SK-N-MC (cell line): ENCODE measurements around the gene DNAAF6.
A peak's percentile ranks its signal among the peaks of the same experiment; 100 is the strongest.
"Not testable (repeated sequence)": the region's sequence is repeated elsewhere in the genome, so short reads cannot be mapped to it uniquely, and the experiment has no call there.

Experiments
- DNase-seq: peaks from one replicate; pipeline ENCODE4 v3.0.0-alpha.2; 2011; ENCODE audit warnings: low read depth, low spot score
- H3K27ac ChIP-seq: fragments of 200-600 bp; sonication (generic); 2 replicates; pipeline ENCODE4 v1.5.1; 2016; ENCODE audit warnings: mixed run types
- H3K36me3 ChIP-seq: fragments of 200-600 bp; sonication (generic); 2 replicates; pipeline ENCODE4 v1.6.1; 2017; ENCODE audit warnings: antibody characterized with exemption, low read length, mixed read lengths; ENCODE audit not compliant: insufficient read depth
- H3K4me3 ChIP-seq: fragments of 200-600 bp; sonication (generic); 2 replicates; pipeline ENCODE4 v1.5.1; 2016
- H3K9ac ChIP-seq: fragments of 200-600 bp; sonication (generic); 2 replicates; pipeline ENCODE4 v1.8.0; 2017; ENCODE audit warnings: mixed run types, mixed read lengths; ENCODE audit not compliant: insufficient read length
- H3K9me3 ChIP-seq: fragments of 200-600 bp; sonication (generic); 2 replicates; pipeline ENCODE4 v1.6.1; 2017; ENCODE audit warnings: low read depth, mild to moderate bottlenecking, antibody characterized with exemption, low read length, moderate library complexity, mixed read lengths
- EZH2 ChIP-seq: fragments of 200-600 bp; sonication (generic); IDR thresholded peaks from one replicate; pipeline ENCODE4 v1.6.1; 2017; ENCODE audit warnings: antibody characterized with exemption
- FOXP2 ChIP-seq: optimal IDR thresholded peaks from 2 replicates; pipeline ENCODE3; 2011; ENCODE audit warnings: mild to moderate bottlenecking, moderate library complexity; ENCODE audit not compliant: insufficient read depth; ENCODE audit errors: extremely low read length, control extremely low read depth
- POLR2AphosphoS5 ChIP-seq: IDR thresholded peaks from 2 replicates; pipeline ENCODE4 v1.6.1; 2012; ENCODE audit warnings: mild to moderate bottlenecking, low read depth, low read length, borderline replicate concordance

Gene DNAAF6

DNA sequence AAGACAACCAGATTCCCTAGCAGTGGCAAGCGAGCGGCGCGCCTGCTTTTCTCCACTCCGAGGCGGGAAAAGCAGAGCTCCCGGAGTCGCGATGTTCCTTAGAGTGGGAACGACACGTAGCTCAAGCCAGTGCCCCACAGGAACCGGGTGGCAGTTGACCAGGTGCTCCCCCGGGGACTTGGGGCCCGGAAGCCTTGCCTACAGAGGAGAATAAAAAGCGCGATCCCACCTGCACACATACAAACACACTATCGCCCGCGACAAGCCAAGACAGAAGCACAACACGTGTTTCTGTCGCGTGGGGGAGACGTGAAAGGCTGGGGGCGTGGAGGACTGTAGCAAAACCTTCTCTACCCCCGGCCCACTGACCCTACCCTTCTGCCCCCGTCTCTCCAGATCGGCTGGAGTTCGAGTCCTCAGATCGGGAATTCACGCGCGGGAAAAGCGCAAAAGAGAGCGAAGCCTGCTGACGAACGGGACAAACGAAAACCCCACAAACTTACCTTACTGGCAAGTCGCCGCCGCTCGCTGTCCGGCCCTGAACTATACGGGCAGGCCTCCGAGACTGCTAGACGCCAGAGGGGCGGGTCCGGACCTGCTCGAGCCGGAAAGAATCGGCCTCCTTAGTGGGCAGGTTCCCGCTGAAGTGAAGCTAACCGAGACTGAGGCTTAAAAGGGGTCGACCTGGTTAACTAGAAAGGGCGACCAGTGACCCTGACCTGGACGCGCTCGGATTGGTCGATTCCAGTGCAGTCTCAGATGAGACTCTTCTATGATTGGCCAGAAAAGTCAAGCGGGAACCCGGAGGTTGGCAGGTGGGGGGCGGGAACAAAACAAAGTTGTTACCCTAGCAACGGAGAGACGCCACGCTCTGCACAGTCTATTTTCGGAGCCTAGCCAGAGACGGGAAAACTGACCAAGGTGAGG is at the start of gene DNAAF6, which contains the start of gene NUP62CL:
DNAAF6 (plus strand) TSS at position 842 of the 927 bp plus-strand sequence. CDS start 6,265 bp downstream, outside the sequence.
NUP62CL (minus strand) TSS at position 664 of the 927 bp plus-strand sequence. CDS start 31,287 bp downstream, outside the sequence.
- H3K9me3 ChIP-seq: no peaks in the 10 kb centered on the region
- H3K4me3 ChIP-seq: peak within 1 kb of the TSS; percentile 77
- TF ChIP-seq FOXP2 (no peak), EZH2 (no peak), POLR2AphosphoS5 (no peak)
- no peak for DNase-seq
- no peaks in the 10 kb centered on the region for H3K36me3 ChIP-seq
- no peak within 1 kb of the TSS for H3K27ac ChIP-seq
- H3K9ac ChIP-seq: peak within 1 kb of the TSS; percentile 43

DNA sequence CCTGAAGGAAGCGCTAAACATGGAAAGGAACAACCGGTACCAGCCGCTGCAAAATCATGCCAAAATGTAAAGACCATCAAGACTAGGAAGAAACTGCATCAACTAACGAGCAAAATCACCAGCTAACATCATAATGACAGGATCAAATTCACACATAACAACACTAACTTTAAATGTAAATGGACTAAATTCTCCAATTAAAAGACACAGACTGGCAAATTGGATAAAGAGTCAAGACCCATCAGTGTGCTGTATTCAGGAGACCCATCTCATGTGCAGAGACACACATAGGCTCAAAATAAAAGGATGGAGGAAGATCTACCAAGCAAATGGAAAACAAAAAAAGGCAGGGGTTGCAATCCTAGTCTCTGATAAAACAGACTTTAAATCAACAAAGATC is 48.8 kb upstream of the DNAAF6 start:
- H3K4me3 ChIP-seq, H3K27ac ChIP-seq, H3K9ac ChIP-seq, H3K36me3 ChIP-seq, DNase-seq, H3K9me3 ChIP-seq: not testable (repeated sequence)

DNA sequence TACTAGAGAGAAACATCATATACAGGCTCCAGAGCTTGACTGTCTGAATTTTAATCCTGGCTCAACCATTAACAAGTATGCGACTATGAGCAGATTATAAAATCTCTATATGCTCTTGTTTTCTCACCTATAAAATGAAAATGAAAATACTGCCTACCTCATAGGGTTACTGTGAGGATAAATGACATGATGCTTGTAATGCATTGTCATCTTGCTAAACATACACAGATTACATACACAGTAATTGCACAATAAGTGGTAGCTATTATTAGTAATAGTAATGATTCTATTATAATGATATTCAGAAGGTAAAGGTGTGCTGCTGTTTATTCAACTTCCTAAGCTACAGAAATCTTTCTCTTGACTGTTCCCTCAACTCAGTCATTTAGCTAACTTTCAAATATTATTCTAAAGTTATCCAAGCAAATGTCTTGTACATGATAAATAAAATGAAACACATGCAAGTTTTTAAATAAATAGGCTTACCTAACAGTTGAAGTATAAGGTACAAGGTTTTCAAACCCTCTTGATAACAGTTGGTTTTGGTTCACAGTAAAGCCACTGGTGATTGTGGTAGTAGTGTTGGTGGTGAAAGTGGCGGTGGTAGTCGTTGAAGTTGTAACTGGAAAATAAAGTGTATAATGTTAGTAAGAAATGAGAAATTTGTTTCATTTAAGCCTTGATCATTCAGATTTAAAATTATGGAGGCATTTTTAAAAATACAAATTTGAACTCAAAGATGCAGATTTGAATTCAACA is 39.1 kb upstream of the DNAAF6 start:
- DNase-seq: no peak
- H3K27ac ChIP-seq: no peak overlapping the region
- H3K36me3 ChIP-seq: no peaks in the 10 kb centered on the region
- H3K4me3 ChIP-seq: no peak overlapping the region
- TF ChIP-seq FOXP2 (no peak), EZH2 (no peak), POLR2AphosphoS5 (no peak)
- no peaks in the 10 kb centered on the region for H3K9me3 ChIP-seq
- no peak overlapping the region for H3K9ac ChIP-seq

DNA sequence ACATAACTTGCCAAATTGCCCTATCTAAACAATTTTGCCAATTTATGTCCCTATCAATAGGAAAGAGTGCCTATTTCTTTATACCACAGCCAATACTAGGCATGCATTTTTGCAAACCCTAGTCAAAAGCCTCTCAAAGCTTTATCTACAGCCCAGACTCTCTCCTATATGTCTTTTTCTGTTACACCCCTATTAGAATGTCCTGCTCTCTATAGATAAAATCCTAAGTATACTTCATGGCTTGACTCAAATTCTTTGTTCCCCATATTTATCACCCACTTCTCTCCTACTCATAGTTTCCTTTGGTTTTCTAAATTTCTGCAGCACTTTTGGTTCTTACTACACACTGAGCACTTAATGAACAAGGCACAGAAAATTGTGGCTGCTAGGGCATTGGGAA is 38.2 kb upstream of the DNAAF6 start:
- TF ChIP-seq POLR2AphosphoS5: no peak
- TF ChIP-seq FOXP2: no peak
- no peak for TF ChIP-seq EZH2
- Histone ChIP-seq H3K9ac (no peak overlapping the region), H3K36me3 (no peaks in the 10 kb centered on the region), H3K9me3 (no peaks in the 10 kb centered on the region), H3K27ac (no peak overlapping the region), H3K4me3 (no peak overlapping the region)
- no peak for DNase-seq

DNA sequence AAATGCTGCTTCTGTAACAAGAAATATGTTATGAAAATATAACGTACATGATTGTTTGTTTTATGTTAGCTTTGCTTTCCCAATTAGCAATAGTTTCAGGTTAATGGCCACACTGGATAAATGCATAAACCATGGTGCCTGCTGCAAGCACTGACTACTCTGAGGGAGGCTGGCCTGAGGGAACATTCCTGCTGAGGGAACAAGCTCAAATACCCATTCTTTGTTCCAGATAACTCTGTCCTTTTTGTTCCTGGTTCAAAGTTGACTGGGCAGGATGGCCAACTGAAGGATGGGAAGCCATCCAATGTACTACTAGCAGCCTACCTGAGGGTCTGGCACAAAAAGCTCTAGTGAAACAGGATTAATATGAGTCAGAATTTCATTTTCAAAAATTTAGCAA is 37.7 kb upstream of the DNAAF6 start:
- no peak overlapping the region for H3K9ac ChIP-seq
- TF ChIP-seq FOXP2 (no peak), POLR2AphosphoS5 (no peak), EZH2 (no peak)
- H3K4me3 ChIP-seq: no peak overlapping the region
- no peaks in the 10 kb centered on the region for H3K36me3 ChIP-seq
- no peaks in the 10 kb centered on the region for H3K9me3 ChIP-seq
- no peak overlapping the region for H3K27ac ChIP-seq
- no peak for DNase-seq

DNA sequence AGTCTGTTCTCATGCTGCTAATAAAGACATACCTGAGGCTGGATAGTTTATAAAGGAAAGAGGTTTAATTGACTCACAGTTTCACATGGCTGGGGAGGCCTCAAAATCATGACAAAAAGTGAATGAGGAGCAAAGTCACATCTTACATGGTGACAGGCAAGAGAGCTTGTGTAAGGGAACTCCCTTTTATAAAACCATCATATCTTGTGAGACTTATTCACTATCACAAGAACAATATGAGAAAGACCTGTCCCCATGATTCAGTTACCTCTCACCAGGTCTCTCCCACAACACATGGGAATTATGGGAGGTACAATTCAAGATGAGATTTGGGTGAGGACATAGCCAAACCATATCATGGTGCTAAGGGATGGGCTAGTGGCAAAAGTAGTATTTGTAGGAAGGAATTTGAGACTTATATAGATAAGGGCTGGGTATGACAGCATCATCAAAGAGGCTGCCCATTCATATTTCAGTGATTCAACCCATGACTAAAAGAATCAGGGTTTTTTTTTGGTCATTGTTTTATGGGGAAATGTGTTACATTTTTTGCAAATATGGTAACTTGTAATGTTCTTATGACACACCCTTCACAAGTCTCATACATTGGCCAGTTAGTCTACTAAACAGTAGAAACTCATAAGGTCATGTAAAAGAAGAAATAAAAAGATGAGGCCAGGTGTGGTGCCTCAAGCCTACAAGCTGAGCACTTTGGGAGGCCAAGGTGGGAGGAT is 34.9 kb upstream of the DNAAF6 start:
- TF ChIP-seq POLR2AphosphoS5 (no peak), FOXP2 (no peak), EZH2 (no peak)
- no peak overlapping the region for H3K9ac ChIP-seq
- H3K9me3 ChIP-seq: no peaks in the 10 kb centered on the region
- no peak overlapping the region for H3K27ac ChIP-seq
- no peak overlapping the region for H3K4me3 ChIP-seq
- no peaks in the 10 kb centered on the region for H3K36me3 ChIP-seq
- no peak for DNase-seq

DNA sequence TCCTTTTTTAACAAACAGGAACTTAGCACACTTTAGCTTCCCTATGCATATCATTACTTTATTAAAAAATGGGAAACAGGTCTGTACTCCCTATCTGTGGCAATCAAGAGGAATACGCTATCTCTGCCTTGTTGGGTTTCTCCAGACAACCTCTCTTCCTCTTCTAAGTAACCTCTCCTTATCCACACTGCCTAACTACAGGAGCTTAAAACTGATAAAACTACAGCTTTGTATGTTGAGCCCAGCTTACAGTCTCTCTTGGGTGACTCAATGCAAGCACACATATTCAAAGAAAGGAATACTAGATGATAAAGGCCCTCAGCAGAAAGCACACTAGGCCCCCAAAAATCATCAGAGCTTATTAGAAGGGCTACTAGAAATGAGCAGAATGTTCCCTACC is 9.1 kb upstream of the DNAAF6 start:
- Histone ChIP-seq H3K4me3 (no peak overlapping the region), H3K27ac (no peak overlapping the region), H3K9ac (no peak overlapping the region), H3K9me3 (no peaks in the 10 kb centered on the region), H3K36me3 (no peaks in the 10 kb centered on the region)
- TF ChIP-seq EZH2 (no peak), FOXP2 (no peak), POLR2AphosphoS5 (no peak)
- DNase-seq: no peak

DNA sequence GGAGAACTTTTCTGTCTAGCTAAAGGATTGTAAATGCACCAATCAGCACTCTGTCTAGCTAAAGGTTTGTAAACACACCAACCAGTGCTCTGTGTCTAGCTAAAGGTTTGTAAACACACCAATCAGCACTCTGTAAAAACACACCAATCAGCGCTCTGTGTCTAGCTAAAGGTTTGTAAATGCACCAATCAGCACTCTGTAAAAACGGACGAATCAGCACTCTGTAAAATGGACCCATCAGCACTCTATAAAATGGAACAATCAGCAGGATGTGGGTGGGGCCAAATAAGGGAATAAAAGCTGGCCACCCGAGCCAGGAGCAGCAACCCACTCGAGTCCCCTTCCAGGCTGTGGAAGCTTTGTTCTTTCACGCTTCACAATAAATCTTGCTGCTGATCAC is 8.3 kb upstream of the DNAAF6 start:
- not testable (repeated sequence) for H3K36me3 ChIP-seq, H3K4me3 ChIP-seq, H3K9me3 ChIP-seq, H3K27ac ChIP-seq, DNase-seq, H3K9ac ChIP-seq
